Renal cortex interstitium (tissue), 11 donors: ENCODE data around the gene TNNT3. TPM values are rescaled to one million over a fixed set of nuclear protein-coding genes. Genes with fewer than 3 reads are reported as not detected.
"Not testable (repeated sequence)": the region's sequence is repeated elsewhere in the genome, so short reads cannot be mapped to it uniquely, and the experiment has no call there.

Experiments used
- DNase-seq, 11 donors: peaks; one replicate each; pipeline ENCODE4 v3.0.0-alpha.2; 2013; ENCODE audit warnings: low read depth in 9 of 11, low spot score in 4 of 11; ENCODE audit errors: extremely low read depth in 1 of 11
- polyA plus RNA-seq, 3 donors: library from polyadenylated mRNA; unstranded; fragments of 120-200 nt; gene quantifications; one replicate each; pipeline ENCODE4 v1.2.1, GENCODE V29; 2013; ENCODE audit not compliant: insufficient read length in 3 of 3

Gene TNNT3
- polyA plus RNA-seq, 3 donors: 7.3 to 10.5 (median 9.7) TPM

- not testable (repeated sequence) for DNase-seq
Measured at GRCh38 chr11:1939788-1940187, 20.3 kb downstream of the TNNT3 start.

GRCh38 chr11:1942558-1943260 lies 23.2 kb downstream of the TNNT3 start:
- DNase-seq: no peak

GRCh38 chr11:1943576-1943975 lies 24.1 kb downstream of the TNNT3 start:
- DNase-seq: no peak

- no peak for DNase-seq
Measured at GRCh38 chr11:1943977-1944376, 24.5 kb downstream of the TNNT3 start.

GRCh38 chr11:1946812-1947484 lies 27.4 kb downstream of the TNNT3 start, which contains the start of gene MRPL23:
TSS of gene MRPL23 (plus strand) at chr11:1947332. CDS start at chr11:1947363, 31 bp downstream.
- no peak for DNase-seq

- no peak for DNase-seq
Measured at GRCh38 chr11:1947592-1948237, 28.2 kb downstream of the TNNT3 start.

- DNase-seq: no peak
Measured at GRCh38 chr11:1948389-1948788, 28.9 kb downstream of the TNNT3 start.

GRCh38 chr11:1949302-1949701 lies 29.8 kb downstream of the TNNT3 start:
- DNase-seq: no peak

GRCh38 chr11:1949922-1950321 lies 30.4 kb downstream of the TNNT3 start:
- DNase-seq: no peak

- DNase-seq: no peak
Measured at GRCh38 chr11:1952806-1953482, 33.4 kb downstream of the TNNT3 start.

GRCh38 chr11:1953489-1954266 lies 34.2 kb downstream of the TNNT3 start:
- DNase-seq: no peak

GRCh38 chr11:1958367-1958766 lies 38.9 kb downstream of the TNNT3 start:
- DNase-seq: no peak

- DNase-seq: no peak
Measured at GRCh38 chr11:1959786-1960185, 40.3 kb downstream of the TNNT3 start.

- no peak for DNase-seq
Measured at GRCh38 chr11:1963864-1964263, 44.4 kb downstream of the TNNT3 start.

- no peak for DNase-seq
Measured at GRCh38 chr11:1964348-1964747, 44.8 kb downstream of the TNNT3 start.

GRCh38 chr11:1964955-1965354 lies 45.5 kb downstream of the TNNT3 start:
- no peak for DNase-seq

GRCh38 chr11:1966531-1966930 lies 47.0 kb downstream of the TNNT3 start:
- no peak for DNase-seq

- DNase-seq: no peak
Measured at GRCh38 chr11:1967641-1968225, 48.2 kb downstream of the TNNT3 start.
